ENCODE results near the gene SMG9.

The SMG9 gene

GRCh38 chr19:43797556-43797955, 42.8 kb upstream of the SMG9 start:
- Histone ChIP-seq H4K20me1 (ENCODE audit: control insufficient read depth, insufficient read depth, low read depth, low read length) (no peaks in the 10 kb centered on the region), H3K4me2 (ENCODE audit: low read length) (no peak overlapping the region), H3F3A (ENCODE audit: control insufficient read depth, insufficient read depth) (no peaks in the 10 kb centered on the region), H3K4me3 (ENCODE audit: low read length) (no peak overlapping the region), H3K9me3 (ENCODE audit: control insufficient read depth, insufficient read depth, low read length) (no peaks in the 10 kb centered on the region), H3K27ac (ENCODE audit: low read depth, low read length) (no peak overlapping the region), H3K27me3 (ENCODE audit: control insufficient read depth, low read length) (peaks cover 11% of the 10 kb centered on the region), H3K79me2 (ENCODE audit: control insufficient read depth, low read length) (no peaks in the 10 kb centered on the region), H3K4me1 (ENCODE audit: control insufficient read depth, low read length) (no peaks in the 10 kb centered on the region), H3K9me2 (replicated peaks; ENCODE audit: control insufficient read depth, low read length) (no peaks in the 10 kb centered on the region), H3K36me3 (ENCODE audit: control insufficient read depth, low read length) (no peaks in the 10 kb centered on the region)
- TF ChIP-seq, protein P1, sequence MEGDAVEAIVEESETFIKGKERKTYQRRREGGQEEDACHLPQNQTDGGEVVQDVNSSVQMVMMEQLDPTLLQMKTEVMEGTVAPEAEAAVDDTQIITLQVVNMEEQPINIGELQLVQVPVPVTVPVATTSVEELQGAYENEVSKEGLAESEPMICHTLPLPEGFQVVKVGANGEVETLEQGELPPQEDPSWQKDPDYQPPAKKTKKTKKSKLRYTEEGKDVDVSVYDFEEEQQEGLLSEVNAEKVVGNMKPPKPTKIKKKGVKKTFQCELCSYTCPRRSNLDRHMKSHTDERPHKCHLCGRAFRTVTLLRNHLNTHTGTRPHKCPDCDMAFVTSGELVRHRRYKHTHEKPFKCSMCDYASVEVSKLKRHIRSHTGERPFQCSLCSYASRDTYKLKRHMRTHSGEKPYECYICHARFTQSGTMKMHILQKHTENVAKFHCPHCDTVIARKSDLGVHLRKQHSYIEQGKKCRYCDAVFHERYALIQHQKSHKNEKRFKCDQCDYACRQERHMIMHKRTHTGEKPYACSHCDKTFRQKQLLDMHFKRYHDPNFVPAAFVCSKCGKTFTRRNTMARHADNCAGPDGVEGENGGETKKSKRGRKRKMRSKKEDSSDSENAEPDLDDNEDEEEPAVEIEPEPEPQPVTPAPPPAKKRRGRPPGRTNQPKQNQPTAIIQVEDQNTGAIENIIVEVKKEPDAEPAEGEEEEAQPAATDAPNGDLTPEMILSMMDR (IDR thresholded peaks at IDR 0.05; ENCODE audit: low read depth, low read length, poor library complexity, severe bottlenecking): no peak
- TF ChIP-seq EZH2phosphoT487 (IDR thresholded peaks at IDR 0.05; ENCODE audit: borderline replicate concordance, low read length): no peak

DNA sequence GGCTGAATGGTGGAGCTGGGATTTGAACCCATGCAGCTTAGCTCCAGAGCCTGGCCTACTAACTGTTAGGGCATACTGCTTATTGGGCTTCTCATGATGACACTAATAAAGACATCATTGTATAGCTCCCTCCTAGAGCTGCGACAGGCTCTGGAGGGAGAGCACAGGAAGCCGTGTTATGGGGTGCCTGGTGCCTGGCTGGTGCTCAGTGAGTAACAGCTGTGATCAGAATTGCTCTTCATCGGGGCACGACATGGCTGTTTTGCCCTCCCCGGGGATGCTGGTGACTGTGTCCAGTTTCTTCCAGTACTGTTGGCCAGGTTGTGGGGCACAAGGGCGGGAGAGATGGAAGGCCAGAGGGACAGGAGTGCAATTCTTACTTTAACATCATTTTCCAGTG, 42.4 kb upstream of the SMG9 start:
- Histone ChIP-seq H3K36me3 (ENCODE audit: control insufficient read depth, low read length) (no peaks in the 10 kb centered on the region), H3K4me1 (ENCODE audit: control insufficient read depth, low read length) (no peaks in the 10 kb centered on the region), H3K4me3 (ENCODE audit: low read length) (no peak overlapping the region), H3K27me3 (ENCODE audit: control insufficient read depth, low read length) (peaks cover 11% of the 10 kb centered on the region), H3K27ac (ENCODE audit: low read depth, low read length) (no peak overlapping the region), H4K20me1 (ENCODE audit: control insufficient read depth, insufficient read depth, low read depth, low read length) (no peaks in the 10 kb centered on the region), H3K4me2 (ENCODE audit: low read length) (no peak overlapping the region), H3K9me3 (ENCODE audit: control insufficient read depth, insufficient read depth, low read length) (no peaks in the 10 kb centered on the region), H3F3A (ENCODE audit: control insufficient read depth, insufficient read depth) (no peaks in the 10 kb centered on the region), H3K9me2 (replicated peaks; ENCODE audit: control insufficient read depth, low read length) (no peaks in the 10 kb centered on the region), H3K79me2 (ENCODE audit: control insufficient read depth, low read length) (no peaks in the 10 kb centered on the region)
- TF ChIP-seq EZH2phosphoT487 (IDR thresholded peaks at IDR 0.05; ENCODE audit: borderline replicate concordance, low read length): no peak
- TF ChIP-seq, protein P1 (IDR thresholded peaks at IDR 0.05; ENCODE audit: low read depth, low read length, poor library complexity, severe bottlenecking): no peak

DNA sequence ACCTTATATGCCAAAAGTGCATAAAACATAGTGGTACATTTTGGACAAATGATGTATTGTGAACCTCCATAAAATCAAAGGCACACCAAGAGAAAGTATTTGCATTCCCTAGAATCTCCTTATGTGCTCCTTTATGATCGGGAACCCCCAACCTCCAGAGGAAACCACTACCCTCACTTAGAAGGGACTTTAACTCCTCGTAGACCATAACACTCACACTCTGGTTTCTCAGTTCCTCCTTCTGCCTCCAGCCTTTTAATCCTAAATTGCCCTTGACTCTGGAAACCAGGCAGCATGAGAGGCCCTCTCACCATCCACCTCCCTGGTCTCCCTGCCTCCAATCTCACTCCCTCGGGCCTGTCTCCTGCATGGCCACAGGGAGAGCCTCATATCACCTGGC, 35.8 kb upstream of the SMG9 start:
- Histone ChIP-seq H3K4me3 (ENCODE audit: low read length) (no peak overlapping the region), H3K9me2 (replicated peaks; ENCODE audit: control insufficient read depth, low read length) (no peaks in the 10 kb centered on the region), H3K79me2 (ENCODE audit: control insufficient read depth, low read length) (no peaks in the 10 kb centered on the region), H3K4me1 (ENCODE audit: control insufficient read depth, low read length) (no peaks in the 10 kb centered on the region), H3K36me3 (ENCODE audit: control insufficient read depth, low read length) (no peaks in the 10 kb centered on the region), H4K20me1 (ENCODE audit: control insufficient read depth, insufficient read depth, low read depth, low read length) (no peaks in the 10 kb centered on the region), H3F3A (ENCODE audit: control insufficient read depth, insufficient read depth) (no peaks in the 10 kb centered on the region; the same call in 1 of the 2 replicates), H3K9me3 (ENCODE audit: control insufficient read depth, insufficient read depth, low read length) (no peaks in the 10 kb centered on the region), H3K27ac (ENCODE audit: low read depth, low read length) (no peak overlapping the region), H3K27me3 (ENCODE audit: control insufficient read depth, low read length) (peaks cover 6% of the 10 kb centered on the region), H3K4me2 (ENCODE audit: low read length) (no peak overlapping the region)
- TF ChIP-seq, protein P1 (IDR thresholded peaks at IDR 0.05; ENCODE audit: low read depth, low read length, poor library complexity, severe bottlenecking): no peak
- no peak for TF ChIP-seq EZH2phosphoT487 (IDR thresholded peaks at IDR 0.05; ENCODE audit: borderline replicate concordance, low read length)

DNA sequence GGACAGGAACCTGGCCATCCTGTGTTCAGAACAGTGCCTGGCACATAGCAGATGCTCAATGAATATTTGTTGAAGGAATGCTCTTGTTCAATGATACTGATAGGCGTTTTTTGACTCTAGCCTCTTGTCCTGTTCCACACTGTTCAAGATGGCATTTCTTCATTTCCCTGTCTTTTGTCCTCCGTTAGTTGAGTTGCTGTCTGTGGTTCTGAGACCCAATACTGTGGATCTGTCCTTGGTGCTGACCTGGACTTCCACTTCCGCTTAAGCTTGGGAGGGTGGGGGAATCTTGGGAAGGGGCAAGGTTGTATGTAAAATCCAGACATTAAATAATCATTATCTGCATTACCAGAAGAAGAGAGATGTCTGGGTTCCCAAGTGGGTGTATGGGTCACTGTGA, 34.3 kb upstream of the SMG9 start:
- Histone ChIP-seq H3K27me3 (ENCODE audit: control insufficient read depth, low read length) (peaks cover 6% of the 10 kb centered on the region), H3K36me3 (ENCODE audit: control insufficient read depth, low read length) (no peaks in the 10 kb centered on the region), H3K79me2 (ENCODE audit: control insufficient read depth, low read length) (no peaks in the 10 kb centered on the region), H3K9me3 (ENCODE audit: control insufficient read depth, insufficient read depth, low read length) (no peaks in the 10 kb centered on the region), H4K20me1 (ENCODE audit: control insufficient read depth, insufficient read depth, low read depth, low read length) (no peaks in the 10 kb centered on the region), H3K9me2 (replicated peaks; ENCODE audit: control insufficient read depth, low read length) (no peaks in the 10 kb centered on the region), H3F3A (ENCODE audit: control insufficient read depth, insufficient read depth) (peaks cover 5% of the 10 kb centered on the region), H3K4me2 (ENCODE audit: low read length) (no peak overlapping the region), H3K4me1 (ENCODE audit: control insufficient read depth, low read length) (peaks cover 15% of the 10 kb centered on the region), H3K4me3 (ENCODE audit: low read length) (no peak overlapping the region), H3K27ac (ENCODE audit: low read depth, low read length) (no peak overlapping the region)
- TF ChIP-seq, protein P1 (IDR thresholded peaks at IDR 0.05; ENCODE audit: low read depth, low read length, poor library complexity, severe bottlenecking): no peak
- no peak for TF ChIP-seq EZH2phosphoT487 (IDR thresholded peaks at IDR 0.05; ENCODE audit: borderline replicate concordance, low read length)
